ENCODE data around the gene PHC2.

PHC2 gene

GRCh38 chr1:33385251-33385650 lies 45.6 kb downstream of the PHC2 start:
- H3K4me3 ChIP-seq (ENCODE audit: low read length) = no peak overlapping the region
- TF ChIP-seq CTCF (IDR thresholded peaks at IDR 0.05; ENCODE audit: insufficient read depth, low read depth, low read length, missing control alignments) = no peak
- no peak for DNase-seq (ENCODE audit: low read depth)

GRCh38 chr1:33384040-33384812 lies 46.7 kb downstream of the PHC2 start:
- DNase-seq (ENCODE audit: low read depth) = peak; percentile 70
- no peak overlapping the region for H3K4me3 ChIP-seq (ENCODE audit: low read length)
- TF ChIP-seq CTCF (IDR thresholded peaks at IDR 0.05; ENCODE audit: insufficient read depth, low read depth, low read length, missing control alignments) = no peak

- no peak for TF ChIP-seq CTCF (IDR thresholded peaks at IDR 0.05; ENCODE audit: insufficient read depth, low read depth, low read length, missing control alignments)
- no peak for DNase-seq (ENCODE audit: low read depth)
- H3K4me3 ChIP-seq (ENCODE audit: low read length) = no peak overlapping the region
These were observed 47.4 kb downstream of the PHC2 start for GRCh38 chr1:33383489-33383888.

GRCh38 chr1:33382661-33383415 lies 48.1 kb downstream of the PHC2 start:
- no peak overlapping the region for H3K4me3 ChIP-seq (ENCODE audit: low read length)
- no peak for TF ChIP-seq CTCF (IDR thresholded peaks at IDR 0.05; ENCODE audit: insufficient read depth, low read depth, low read length, missing control alignments)

GRCh38 chr1:33381977-33382376 lies 48.9 kb downstream of the PHC2 start:
- TF ChIP-seq CTCF (IDR thresholded peaks at IDR 0.05; ENCODE audit: insufficient read depth, low read depth, low read length, missing control alignments) = no peak
- no peak for DNase-seq (ENCODE audit: low read depth)
- H3K4me3 ChIP-seq (ENCODE audit: low read length) = no peak overlapping the region

More at GRCh38 chr1:33382661-33383415, 48.1 kb downstream of the PHC2 start:
- DNase-seq (ENCODE audit: low read depth) = no peak

GRCh38 chr1:33380811-33381210 lies 50.1 kb downstream of the PHC2 start:
- no peak overlapping the region for H3K4me3 ChIP-seq (ENCODE audit: low read length)
- DNase-seq (ENCODE audit: low read depth) = no peak
- no peak for TF ChIP-seq CTCF (IDR thresholded peaks at IDR 0.05; ENCODE audit: insufficient read depth, low read depth, low read length, missing control alignments)

Measured in epithelial cell of esophagus (primary cell).